HL-60 (cell line): ENCODE measurements around the gene PTP4A2.

Source experiments
- CTCF ChIP-seq: IDR thresholded peaks from one replicate; pipeline ENCODE4 v1.5.1; 2011; ENCODE audit warnings: low read length, control low read depth, inconsistent platforms; ENCODE audit not compliant: insufficient read depth
- GABPA ChIP-seq: IDR thresholded peaks from 2 replicates; pipeline ENCODE4 v1.6.1; 2012; ENCODE audit warnings: low read depth
- POLR2AphosphoS5 ChIP-seq: IDR thresholded peaks from 2 replicates; pipeline ENCODE4 v1.6.1; 2012; ENCODE audit warnings: low read depth
- REST ChIP-seq: IDR thresholded peaks from 2 replicates; pipeline ENCODE4 v1.6.1; 2012; ENCODE audit warnings: low read depth; ENCODE audit not compliant: insufficient replicate concordance
- SPI1 ChIP-seq: IDR thresholded peaks from 2 replicates; pipeline ENCODE4 v1.6.1; 2012; ENCODE audit warnings: low read depth, mild to moderate bottlenecking, borderline replicate concordance

GRCh38 chr1:31880957-31881687 lies 57.0 kb downstream of the PTP4A2 start:
- no peak for TF ChIP-seq CTCF
- no peak for TF ChIP-seq REST
- no peak for TF ChIP-seq POLR2AphosphoS5
- no peak for TF ChIP-seq GABPA
- TF ChIP-seq SPI1, result no peak
